Kidney capillary endothelial cell (primary cell): Measurements from ENCODE around the gene HAL.

Experiments used
- DNase-seq: peaks from one replicate; pipeline ENCODE4 v3.0.0-alpha.2; 2018; ENCODE audit warnings: low spot score

The HAL gene, protein sequence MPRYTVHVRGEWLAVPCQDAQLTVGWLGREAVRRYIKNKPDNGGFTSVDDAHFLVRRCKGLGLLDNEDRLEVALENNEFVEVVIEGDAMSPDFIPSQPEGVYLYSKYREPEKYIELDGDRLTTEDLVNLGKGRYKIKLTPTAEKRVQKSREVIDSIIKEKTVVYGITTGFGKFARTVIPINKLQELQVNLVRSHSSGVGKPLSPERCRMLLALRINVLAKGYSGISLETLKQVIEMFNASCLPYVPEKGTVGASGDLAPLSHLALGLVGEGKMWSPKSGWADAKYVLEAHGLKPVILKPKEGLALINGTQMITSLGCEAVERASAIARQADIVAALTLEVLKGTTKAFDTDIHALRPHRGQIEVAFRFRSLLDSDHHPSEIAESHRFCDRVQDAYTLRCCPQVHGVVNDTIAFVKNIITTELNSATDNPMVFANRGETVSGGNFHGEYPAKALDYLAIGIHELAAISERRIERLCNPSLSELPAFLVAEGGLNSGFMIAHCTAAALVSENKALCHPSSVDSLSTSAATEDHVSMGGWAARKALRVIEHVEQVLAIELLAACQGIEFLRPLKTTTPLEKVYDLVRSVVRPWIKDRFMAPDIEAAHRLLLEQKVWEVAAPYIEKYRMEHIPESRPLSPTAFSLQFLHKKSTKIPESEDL

DNA sequence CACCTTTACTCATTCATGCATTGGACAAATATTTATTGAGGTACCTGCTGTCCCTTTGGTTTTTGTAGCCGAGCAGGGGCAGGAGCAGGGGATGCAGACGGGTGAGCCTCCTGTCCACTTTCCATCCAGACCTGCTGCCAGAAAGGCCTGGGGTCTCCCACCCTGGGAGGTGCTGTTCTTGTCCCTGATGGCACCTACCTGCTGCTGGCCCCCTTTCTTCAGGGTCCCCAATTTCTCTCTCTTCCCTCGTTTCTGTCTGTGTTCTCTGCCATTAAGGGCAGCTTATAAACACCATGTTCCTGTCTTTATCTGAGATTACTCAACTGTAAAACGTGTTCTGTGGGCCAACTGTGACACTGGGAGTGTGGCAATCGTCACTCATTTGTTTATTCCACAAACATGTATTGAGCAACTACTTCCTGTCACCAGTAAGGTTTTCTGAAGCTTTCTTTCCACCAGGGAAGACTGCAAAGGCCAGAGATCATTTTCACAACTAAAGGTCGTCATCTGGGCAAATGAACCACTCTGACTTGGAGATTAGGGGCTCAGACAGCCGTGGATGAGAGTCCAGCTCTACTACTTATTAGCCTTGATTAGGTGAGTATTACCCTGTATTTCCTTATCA lies at the start of gene HAL:
HAL (minus strand) TSS at position 311 of the 625 bp plus-strand sequence. CDS start 434 bp downstream, outside the sequence.
- no peak for DNase-seq

DNA sequence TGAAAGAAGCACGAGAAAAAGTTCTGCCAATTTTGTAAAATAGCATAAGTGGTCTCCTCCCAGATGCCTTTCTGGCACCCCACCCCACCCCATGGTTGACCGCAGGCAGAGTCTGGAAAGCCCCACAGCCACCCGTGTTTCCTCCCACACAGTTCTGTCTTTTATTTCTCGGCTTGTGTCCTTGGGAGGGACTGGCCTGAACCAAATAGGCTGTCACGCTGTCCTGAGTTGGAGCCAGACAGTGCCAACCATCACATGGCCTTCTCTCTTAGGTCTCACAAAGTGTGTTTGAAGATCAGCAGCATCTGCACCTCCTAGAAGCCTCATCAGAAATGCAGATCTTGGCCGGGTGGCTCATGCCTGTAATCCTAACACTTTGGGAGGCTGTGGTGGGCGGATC lies 49.4 kb upstream of the HAL start:
- no peak for DNase-seq

DNA sequence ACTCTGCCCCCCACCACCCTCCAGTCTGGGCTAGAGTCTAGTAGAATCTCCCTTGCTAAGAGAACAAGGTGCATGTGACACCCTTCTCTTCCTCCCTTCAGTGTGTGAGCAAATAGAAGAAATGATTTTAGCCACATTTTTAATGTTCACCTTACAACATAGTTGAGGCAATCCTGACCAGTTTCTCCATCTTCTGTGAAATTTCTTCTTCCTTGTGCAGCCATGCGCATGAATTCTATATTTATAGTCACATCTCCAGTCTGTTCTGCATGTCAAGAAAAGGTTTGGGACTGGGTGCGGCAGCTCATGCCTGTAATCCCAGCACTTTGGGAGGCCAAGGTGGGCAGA lies 48.8 kb upstream of the HAL start:
- DNase-seq: no peak

DNA sequence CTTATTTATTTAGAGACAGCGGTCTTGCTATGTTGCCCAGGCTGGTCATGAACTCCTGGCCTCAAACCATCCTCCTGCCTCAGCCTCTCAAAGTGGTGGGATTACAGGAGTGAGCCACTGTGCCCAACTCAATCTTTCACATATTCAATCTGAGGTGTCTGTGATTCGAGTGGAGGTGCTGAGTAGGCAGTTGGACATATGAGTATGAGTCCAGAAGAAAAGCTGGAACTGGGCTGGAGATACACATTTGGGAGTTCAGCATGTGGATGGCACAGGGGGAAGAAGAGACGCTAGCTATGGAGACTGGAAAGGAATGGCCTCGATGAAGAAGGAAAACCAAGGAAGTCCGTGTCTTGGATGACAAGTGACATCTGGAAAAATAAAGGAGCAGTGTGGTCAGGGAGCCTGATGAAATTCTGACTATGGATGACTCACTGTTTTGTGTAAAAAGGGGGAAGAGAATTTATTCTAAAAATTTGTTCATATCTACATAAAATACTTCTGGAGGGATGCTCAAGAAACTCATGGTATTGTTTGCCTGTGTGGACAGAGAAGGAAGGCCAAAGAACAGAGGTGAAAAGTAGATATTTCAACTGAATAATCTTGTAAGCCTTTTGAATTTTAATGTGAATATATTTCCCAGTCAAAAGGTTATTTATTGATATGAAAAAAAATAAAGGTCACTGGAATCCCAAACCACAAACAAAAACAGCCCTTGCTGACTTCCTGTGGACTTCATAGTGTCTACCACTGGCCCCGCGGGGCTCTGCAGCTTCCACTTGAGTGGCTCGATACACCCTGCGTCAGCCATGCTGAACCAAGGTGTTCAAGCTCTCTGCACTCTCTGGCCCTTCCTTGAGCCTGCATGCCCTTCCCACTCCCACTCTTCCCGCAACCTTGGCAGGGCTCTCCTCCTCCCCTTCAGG lies 48.1 kb upstream of the HAL start:
- DNase-seq: no peak

DNA sequence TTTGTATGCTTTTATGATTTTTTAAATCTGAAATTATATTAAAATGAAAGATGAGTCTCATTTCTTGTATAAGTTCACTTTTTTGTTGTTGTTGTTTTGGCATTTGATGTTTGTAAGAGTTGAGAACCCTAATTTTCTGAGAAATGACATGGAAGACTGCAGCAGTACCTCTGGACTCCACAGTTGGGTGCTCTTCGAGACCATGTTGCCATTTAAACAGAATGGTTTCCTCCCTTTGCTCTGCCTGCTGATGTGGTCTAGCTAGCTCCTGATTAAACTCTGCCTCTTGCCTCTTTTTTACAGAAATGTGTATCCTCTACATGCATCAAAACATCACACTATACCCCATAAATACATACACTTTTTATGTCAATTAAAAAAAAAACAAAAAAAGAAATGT lies 45.0 kb upstream of the HAL start:
- DNase-seq: no peak

DNA sequence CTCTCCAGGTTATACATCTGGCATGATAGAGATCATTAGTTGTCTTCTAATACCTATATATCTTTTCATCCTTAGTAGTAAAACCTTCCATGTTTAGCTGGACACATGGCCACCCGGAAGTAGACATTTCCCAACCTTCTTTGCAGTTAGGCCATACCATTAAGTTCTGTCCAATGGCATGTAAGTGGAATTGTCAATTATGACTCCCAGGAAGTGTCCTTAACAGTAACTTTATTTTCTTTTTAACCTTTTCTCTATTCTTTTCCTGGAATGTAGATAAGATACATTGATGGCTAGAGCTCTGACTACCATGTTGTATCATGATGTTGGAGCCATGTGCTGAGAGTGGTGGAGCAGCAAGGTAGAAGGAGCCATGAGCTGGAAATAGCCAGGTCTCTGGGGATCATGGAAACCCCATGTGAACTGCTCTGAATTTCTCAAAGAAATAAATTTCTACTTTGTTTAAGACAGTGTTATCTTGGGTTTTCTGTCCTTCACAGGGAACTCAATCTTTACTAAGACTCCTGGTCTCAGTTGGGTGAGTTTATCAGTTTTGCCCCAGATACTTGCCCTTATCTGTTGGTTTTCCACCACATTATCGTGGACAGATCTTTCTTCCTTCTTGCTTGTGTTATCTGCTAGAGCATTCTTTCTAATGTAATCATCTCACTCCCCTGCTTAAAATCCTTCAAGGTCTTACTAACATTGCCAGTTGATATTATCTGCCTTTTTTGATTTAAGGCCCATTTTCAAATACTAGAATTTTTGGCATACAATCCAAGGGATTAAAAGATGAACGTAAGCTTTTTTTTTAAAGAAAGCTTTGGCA lies 44.4 kb upstream of the HAL start:
- DNase-seq: no peak

DNA sequence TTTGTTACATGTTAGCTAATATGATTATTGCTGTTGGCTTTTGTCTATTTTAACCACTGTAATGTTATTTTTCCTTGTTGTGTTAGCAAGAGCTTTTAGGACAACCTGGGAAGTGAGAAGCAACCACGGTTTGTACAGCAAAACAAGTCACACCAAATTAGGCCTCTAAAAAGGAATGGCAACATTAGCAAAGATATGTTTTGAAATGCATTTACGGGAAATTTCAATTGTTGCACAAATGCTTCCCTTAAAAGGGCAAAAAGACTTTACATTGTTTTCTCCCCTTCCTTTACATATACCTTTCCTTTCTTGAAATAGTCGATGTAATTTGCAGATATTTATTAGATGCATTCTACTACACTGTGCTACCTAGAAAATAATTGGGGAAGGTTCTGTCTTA lies 43.4 kb upstream of the HAL start:
- no peak for DNase-seq

DNA sequence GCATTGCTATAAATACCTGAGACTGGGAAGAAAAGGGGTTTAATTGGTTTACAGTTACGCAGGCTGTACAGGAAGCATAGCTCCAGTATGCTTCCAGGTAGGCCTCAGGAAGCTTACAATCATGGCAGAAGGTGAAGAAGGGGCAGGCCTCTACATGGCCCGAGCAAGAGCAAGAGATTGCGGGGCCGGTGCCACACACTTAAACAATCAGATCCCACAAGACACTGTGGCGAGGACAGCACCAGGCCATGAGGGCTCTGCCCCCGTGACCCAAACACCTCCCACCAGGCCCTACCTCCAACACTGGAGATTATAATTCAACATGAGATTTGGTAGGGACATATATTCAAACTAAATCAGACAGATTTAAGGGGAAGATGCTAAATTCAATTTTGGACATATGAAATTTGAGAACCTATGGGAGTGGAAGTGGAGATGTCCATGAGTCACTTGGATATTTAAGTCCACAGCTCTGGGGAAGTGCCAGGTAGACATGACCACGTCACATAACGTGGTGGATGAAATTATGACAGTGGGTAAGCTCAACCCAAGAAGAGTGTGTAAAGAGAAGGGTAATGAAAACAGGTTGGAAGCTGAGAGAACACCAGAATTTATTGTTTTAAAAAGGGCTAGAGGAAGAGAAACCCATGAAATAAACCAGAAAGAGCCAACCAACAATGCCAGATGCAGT lies 40.8 kb upstream of the HAL start:
- DNase-seq: no peak

DNA sequence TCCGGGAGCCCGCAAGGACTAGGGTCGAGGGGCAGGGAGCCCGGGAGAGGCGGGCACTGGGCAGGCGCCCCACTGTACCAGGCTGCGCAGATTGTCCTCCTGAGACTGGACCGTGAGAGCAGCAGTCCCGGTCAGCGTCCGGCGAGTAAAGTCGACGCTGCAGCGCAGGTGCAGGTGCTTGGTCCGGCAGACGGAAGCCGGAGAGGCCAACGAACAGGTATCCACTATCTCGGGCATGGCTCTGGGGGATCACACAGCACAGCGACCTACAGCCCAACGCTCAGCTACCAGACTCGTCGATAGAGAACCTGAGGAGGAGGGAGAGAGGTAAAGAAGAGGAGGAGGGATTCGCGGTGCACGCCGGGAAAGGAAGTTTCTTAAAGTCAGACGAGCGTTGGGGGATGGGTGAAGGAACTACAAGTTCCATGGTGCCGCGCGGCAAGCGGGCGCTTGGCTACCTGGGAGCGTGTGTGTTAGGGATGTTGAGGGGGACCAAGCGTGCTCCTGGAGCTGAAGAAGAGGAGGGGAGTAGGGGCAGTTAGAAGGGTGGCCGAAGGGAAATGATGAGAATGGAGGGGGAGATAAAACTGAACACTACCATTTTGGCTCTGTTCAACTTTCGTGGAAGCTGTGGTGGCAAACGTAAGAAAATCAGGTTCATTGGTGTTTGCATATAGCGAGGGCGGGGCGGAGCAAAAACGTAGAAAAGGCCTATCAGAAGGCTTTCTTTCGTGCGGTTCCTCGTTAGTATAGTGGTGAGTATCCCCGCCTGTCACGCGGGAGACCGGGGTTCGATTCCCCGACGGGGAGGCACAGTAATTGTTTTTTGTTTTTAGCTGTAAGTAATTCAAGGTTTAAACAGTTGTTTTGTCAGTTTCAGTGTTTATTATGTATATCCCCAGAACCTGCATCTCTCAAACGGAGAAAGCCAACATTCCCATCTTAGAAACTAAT lies 39.4 kb upstream of the HAL start, which contains the start of gene LTA4H:
LTA4H (minus strand) TSS at position 305 of the 954 bp plus-strand sequence; CDS start at position 237, 68 bp downstream.
- peak; percentile 95 for DNase-seq

DNA sequence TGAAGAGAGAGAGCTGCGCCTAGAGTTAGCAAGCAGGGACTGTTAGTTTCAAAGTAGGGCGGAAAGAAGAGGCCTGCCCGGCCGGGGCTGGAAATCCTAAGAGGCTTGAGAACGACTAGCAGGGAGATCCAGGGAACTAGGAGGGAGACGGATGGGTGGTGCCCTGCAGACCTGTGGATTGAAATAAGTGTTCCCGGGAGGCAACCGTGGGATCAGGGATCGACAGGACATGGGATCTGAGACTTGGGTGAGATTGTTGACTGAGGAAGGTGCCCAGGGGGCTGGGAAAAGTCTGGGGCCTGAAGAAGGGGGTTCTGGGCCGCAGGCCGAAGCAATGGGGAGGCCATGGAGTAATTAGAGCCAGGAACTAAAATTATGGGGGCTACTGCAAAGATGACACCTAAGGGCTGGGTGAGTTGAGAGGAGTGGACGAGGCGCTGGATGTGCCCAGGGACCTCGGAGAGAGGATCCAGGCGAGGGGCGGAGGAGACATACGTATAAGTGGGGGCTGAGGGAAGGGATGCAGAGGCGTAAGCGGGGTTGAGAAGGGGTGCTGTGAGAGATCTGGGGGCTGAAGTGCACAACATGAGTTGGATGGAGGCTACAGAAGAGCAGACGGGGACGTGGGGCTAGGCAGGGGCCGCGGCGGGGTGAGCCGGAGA lies 38.6 kb upstream of the HAL start:
- DNase-seq: no peak

DNA sequence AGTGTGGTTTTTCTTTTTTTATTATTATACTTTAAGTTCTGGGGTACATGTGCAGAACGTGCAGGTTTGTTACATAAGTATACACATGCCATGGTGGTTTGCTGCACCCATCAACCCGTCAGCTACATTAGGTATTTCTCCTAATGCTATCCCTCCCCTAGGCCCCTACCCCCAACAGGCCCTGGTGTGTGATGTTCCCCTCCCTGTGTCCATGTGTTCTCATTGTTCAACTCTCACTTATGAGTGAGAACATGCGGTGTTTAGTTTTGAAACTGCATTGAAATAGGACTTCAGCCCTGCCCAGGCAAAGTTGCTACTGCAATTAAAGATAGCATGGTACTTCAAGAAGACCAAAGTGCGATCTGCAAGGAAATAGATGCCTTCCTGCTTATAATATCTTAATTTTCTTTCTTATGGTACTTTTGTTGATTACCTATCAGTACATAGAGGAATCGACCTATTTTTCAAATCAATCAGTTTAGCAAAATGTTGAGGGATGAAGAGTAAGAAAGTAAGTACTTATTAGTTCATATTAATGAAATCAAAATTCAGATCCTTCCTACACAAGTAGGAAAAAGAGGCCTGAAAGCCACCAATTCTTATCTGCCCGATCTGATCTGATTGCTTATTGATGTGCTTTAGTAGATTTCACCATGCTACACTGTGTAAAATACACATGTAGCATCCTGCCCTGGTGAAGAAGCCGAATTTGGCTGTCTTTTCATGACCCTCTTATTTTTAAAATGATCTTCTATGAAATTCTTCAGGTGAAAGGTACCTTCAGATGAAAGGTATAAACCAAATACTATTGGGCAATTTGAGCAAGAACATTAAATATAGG lies 37.6 kb upstream of the HAL start:
- no peak for DNase-seq

DNA sequence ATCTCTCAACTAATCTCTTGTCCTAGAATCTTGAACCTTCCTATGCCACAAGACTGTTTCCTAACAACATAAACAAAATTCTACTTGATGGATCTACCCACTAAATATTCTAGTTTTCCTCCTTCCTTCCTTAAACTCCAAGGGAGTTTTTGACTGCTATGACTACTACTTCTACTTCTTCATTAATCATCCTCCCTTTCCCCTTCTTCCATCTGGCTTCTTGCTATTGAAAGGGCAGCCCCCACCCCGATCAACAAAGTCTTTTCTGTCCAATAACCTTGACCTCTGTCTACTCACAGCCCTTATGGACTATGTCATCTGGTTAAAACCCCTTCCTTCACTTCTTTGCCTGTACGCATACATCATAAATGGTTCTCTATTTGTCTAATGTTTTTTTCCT lies 33.7 kb upstream of the HAL start:
- DNase-seq: no peak

DNA sequence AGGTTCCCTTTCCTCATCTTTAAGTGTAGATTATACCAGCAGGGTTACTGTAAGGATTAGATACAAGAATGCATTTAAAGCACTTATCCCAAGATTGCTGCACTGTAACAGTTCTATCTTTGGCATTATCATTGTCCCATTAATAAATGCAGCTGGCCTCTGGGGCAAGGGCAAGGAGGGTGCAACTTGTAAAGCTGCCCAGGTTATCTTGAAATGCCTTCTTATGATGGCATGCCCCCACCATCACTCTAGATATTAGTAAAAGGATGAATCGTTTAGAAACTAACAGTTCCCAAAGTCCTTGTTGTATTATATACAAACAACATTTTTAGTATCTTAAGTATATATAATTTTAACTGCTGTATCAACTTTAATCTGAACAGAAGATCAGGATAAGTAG lies 32.4 kb upstream of the HAL start:
- no peak for DNase-seq

DNA sequence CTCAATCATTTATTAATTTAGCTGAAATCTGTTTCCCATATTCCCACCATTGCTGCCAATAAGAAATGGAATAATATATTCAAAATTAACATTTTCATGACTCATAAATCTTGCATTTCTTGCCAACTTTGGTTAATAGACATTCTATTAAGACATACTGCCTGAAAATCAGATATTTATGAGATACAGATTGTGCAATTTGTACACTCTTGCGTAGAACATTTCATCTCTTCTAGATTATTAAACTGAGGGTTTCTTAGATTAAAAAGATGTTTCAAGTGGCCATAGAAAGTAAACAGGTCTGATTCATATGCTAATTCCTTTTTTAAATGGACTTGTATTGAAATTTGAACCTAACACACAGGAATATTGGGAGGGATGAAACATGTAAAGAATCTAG lies 30.2 kb upstream of the HAL start:
- DNase-seq: no peak

DNA sequence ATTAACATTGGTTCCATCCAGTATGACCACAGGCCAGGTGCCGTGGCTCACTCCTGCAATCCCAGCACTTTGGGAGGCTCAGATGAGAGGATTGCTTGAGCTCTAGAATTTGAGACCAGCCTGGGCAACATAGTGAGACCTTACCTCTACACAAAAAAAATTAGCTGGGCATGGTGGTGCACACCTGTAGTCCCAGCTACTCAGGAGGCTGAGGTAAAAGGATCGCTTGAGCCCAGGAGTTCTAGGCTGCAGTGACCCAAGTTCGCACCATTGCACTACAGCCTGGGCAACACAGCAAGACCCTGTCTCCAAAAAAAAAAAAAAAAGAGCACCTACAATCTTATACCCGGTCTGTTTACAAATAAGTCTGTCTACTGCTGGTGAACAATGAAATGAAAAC lies 29.4 kb upstream of the HAL start:
- DNase-seq: no peak

DNA sequence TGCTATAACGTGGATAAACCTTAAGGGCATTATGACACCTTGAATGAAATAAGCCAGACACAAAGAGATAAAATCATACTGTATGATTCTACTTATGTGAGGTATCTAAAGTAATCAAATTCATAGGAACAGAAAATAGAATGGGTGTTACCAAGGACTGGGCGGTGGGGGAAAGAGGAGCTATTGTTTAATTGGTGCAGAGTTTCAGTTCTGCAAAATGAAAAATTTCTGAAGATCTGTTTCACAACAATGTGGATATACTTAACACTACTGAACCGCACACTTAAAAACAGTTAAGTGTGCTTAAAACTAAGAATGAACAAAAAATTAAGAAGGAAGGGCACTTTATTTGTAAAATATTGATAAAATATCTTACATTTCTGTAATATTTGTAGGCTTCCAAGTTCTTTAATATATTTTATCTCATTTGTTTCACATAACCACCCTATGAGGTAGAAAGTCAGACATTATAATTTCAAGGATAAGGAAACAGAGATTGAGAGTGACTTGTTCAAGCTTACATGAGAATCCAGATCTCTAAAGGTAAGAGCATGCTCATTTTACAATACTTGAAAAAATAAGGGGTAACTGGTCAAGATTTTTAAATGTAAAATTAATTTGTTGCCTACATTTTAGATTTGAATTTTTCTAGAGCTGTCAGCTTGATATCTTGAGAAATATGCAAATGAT lies 24.3 kb upstream of the HAL start:
- no peak for DNase-seq

DNA sequence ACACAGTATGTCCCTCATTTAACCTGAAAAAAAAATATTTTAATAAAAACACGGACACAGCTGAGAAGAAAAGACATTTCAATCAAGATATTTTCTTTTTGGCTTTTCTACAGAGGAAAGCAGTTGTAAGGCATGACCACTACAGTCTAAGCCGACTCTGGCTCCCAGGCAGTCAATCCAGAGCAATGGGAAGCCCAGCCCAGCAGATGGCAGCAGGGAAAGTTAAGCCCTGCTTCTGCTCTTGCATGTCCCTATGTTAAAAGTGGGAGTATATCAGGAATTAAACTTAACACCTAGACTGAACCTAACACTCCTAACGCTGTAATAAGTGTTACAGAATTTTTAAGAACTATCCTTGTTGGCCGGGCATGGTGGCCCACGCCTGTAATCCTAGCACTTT lies 19.5 kb upstream of the HAL start:
- peak; percentile 16 for DNase-seq
